ENCODE measurements around the gene FDXACB1.

Gene FDXACB1

DNA sequence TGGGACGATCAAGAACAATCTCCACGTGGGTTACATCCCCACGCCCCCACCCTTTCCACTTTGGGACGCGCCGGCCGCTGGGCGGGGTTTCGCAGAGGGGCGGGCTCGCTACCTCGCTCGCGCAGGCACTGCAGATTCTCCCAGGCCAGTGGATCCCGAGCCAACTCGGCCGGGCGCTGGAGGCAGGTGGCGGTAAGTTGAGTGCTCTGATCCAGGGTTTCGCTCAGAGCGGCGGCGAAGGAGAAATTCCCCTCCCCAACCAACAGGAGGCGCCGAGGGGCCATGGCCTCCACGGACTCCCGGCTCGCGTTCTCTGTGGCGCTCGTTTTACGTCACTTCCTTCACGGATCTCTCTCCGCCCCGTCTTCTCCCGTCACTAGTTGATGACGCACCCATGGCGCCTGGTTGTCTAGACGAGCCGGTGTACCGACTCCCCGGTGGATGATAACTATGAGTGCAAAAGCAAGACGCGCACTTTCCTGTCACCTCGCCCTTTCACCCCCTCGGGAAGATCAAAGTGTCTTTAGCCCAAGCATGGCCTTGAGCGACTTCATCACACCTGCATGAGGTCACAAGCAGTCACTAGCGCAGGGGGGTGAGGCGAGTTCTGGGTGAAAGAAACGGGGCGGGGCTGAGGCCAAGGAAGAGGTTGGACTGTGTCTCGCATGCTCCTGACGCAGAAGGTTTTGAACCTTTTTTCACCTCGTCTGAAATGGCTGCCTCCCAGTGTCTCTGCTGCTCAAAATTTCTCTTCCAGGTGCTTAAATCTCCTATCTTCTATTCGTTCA lies at the start of gene FDXACB1, which contains the start of gene CFAP68:
FDXACB1 (minus strand) TSS at position 317 of the 788 bp plus-strand sequence; CDS start at position 284, 33 bp downstream.
CFAP68 (plus strand) TSS at position 693 of the 788 bp plus-strand sequence; CDS start at position 713, 20 bp downstream.
- Histone ChIP-seq H3K27me3 (ENCODE audit: control insufficient read depth, insufficient read depth, low read length) (no peaks in the 10 kb centered on the region), H3K4me3 (ENCODE audit: low read length) (peak within 1 kb of the TSS; percentile 88), H3K4me1 (ENCODE audit: control insufficient read depth, insufficient read depth, low read length) (peaks cover 11% of the 10 kb centered on the region), H3K36me3 (ENCODE audit: control insufficient read depth, insufficient read depth, low read length) (no peaks in the 10 kb centered on the region), H3K9me3 (ENCODE audit: control insufficient read depth, low read length) (no peaks in the 10 kb centered on the region), H3K9ac (ENCODE audit: low read length) (peak within 1 kb of the TSS; percentile 63)

DNA sequence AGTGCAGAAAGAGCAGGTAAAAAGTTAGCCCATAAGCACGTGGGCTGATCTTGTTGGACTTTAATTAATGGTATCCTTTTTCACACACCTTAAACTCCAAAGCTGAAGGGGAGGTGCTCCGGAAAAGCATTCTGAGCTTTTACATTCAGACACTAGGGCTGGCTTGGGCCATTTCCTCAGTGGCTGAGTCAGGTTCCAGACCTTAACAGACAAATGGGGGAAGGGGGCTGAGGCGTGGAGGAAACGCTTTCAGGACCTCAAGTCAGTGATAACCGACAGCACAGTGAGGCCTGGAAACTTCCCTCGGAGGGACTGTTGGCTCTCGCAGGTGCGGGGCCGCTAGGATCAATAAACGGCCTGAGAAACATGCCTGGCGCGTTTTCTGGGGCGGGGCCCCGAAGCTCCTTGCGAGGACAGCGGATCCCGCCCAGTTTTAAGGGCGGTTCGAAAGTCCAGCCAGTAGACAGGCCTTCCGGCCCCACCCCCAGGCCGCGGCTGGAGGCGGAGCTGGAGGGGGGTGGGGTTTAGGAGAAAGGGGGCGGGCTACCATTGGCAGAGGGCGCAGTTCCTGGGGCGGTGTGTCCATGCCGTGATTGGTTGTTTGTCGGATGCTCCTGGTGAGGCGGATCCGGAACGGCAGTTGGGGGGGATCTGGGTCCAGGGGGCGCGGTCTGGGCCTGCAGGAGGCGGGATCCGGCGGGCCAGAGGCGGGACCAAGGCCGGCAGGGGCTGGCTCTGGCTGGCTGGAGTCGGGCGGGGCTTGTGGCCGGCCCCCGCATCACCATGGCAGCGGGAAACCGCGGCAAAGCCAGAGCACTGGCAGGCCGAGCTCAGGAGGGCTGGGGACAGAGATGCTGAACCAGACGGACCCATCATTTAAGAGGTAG lies 47.8 kb upstream of the FDXACB1 start:
- Histone ChIP-seq H3K9me3 (ENCODE audit: control insufficient read depth, low read length) (no peaks in the 10 kb centered on the region), H3K9ac (ENCODE audit: low read length) (peak overlapping the region; percentile 72), H3K36me3 (ENCODE audit: control insufficient read depth, insufficient read depth, low read length) (no peaks in the 10 kb centered on the region), H3K27me3 (ENCODE audit: control insufficient read depth, insufficient read depth, low read length) (no peaks in the 10 kb centered on the region), H3K4me3 (ENCODE audit: low read length) (peak overlapping the region; percentile 51), H3K4me1 (ENCODE audit: control insufficient read depth, insufficient read depth, low read length) (peaks cover 41% of the 10 kb centered on the region)

GRCh38 chr11:111925953-111926352 lies 47.0 kb upstream of the FDXACB1 start:
- peaks cover 41% of the 10 kb centered on the region for H3K4me1 ChIP-seq (ENCODE audit: control insufficient read depth, insufficient read depth, low read length)
- H3K27me3 ChIP-seq (ENCODE audit: control insufficient read depth, insufficient read depth, low read length), result no peaks in the 10 kb centered on the region
- H3K9me3 ChIP-seq (ENCODE audit: control insufficient read depth, low read length), result no peaks in the 10 kb centered on the region
- peak overlapping the region; percentile 72 for H3K9ac ChIP-seq (ENCODE audit: low read length)
- no peaks in the 10 kb centered on the region for H3K36me3 ChIP-seq (ENCODE audit: control insufficient read depth, insufficient read depth, low read length)
- no peak overlapping the region for H3K4me3 ChIP-seq (ENCODE audit: low read length)

DNA sequence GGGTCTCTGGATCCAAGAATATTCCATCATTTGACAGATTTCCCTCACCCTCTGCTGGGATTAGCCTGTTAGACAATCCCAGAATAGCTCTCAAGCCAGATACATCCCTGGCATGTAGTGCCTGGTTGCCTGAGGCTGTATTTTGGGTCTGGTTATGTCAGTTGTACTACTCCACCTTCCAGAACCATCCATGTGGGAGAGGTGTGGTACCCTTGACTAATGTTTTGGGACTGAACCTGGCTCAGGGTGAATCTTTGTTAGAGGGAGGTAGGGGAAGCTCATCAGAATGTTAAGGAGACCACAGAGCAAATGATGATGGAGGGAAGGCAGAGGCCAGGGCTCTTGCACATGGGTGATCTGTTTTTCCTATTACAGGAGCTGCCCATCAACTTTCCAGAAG lies 45.0 kb upstream of the FDXACB1 start:
- Histone ChIP-seq H3K9me3 (ENCODE audit: control insufficient read depth, low read length) (no peaks in the 10 kb centered on the region), H3K27me3 (ENCODE audit: control insufficient read depth, insufficient read depth, low read length) (no peaks in the 10 kb centered on the region), H3K9ac (ENCODE audit: low read length) (peak overlapping the region; percentile 22), H3K36me3 (ENCODE audit: control insufficient read depth, insufficient read depth, low read length) (no peaks in the 10 kb centered on the region), H3K4me1 (ENCODE audit: control insufficient read depth, insufficient read depth, low read length) (peaks cover 46% of the 10 kb centered on the region), H3K4me3 (ENCODE audit: low read length) (no peak overlapping the region)

DNA sequence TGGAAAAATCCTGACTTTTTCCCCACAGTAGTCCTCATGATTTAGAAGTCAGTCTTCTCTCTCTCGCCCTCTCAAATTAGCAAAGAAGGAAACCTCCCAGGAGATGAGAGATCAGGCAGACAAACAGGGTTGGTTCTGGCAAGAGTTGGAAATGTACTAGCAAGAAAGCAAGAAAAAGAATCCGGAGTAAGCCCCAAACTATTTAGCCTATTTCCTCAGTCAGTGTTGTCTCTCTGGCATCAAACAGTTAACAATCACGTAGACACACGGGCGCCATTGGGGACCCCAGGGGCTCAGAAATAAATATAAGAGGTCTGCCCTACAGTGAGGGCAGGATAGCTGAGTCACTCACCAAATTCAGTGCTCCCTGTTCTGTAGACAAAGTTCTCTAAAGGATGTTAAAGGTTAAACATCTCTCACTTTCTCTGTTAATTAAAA lies 44.4 kb upstream of the FDXACB1 start:
- peak overlapping the region; percentile 22 for H3K9ac ChIP-seq (ENCODE audit: low read length)
- no peaks in the 10 kb centered on the region for H3K36me3 ChIP-seq (ENCODE audit: control insufficient read depth, insufficient read depth, low read length)
- H3K4me1 ChIP-seq (ENCODE audit: control insufficient read depth, insufficient read depth, low read length), result peaks cover 46% of the 10 kb centered on the region
- H3K9me3 ChIP-seq (ENCODE audit: control insufficient read depth, low read length), result no peaks in the 10 kb centered on the region
- no peak overlapping the region for H3K4me3 ChIP-seq (ENCODE audit: low read length)
- H3K27me3 ChIP-seq (ENCODE audit: control insufficient read depth, insufficient read depth, low read length), result no peaks in the 10 kb centered on the region

- Histone ChIP-seq H3K27me3 (ENCODE audit: control insufficient read depth, insufficient read depth, low read length) (no peaks in the 10 kb centered on the region), H3K4me1 (ENCODE audit: control insufficient read depth, insufficient read depth, low read length) (peaks cover 46% of the 10 kb centered on the region)
These were observed 43.8 kb upstream of the FDXACB1 start for GRCh38 chr11:111922803-111923202.

GRCh38 chr11:111921541-111922230 lies 42.7 kb upstream of the FDXACB1 start:
- no peaks in the 10 kb centered on the region for H3K27me3 ChIP-seq (ENCODE audit: control insufficient read depth, insufficient read depth, low read length)
- H3K4me1 ChIP-seq (ENCODE audit: control insufficient read depth, insufficient read depth, low read length), result peaks cover 40% of the 10 kb centered on the region
- no peaks in the 10 kb centered on the region for H3K36me3 ChIP-seq (ENCODE audit: control insufficient read depth, insufficient read depth, low read length)
- H3K4me3 ChIP-seq (ENCODE audit: low read length), result no peak overlapping the region
- no peaks in the 10 kb centered on the region for H3K9me3 ChIP-seq (ENCODE audit: control insufficient read depth, low read length)
- no peak overlapping the region for H3K9ac ChIP-seq (ENCODE audit: low read length)

More at GRCh38 chr11:111922803-111923202, 43.8 kb upstream of the FDXACB1 start:
- no peak overlapping the region for H3K4me3 ChIP-seq (ENCODE audit: low read length)
- no peaks in the 10 kb centered on the region for H3K36me3 ChIP-seq (ENCODE audit: control insufficient read depth, insufficient read depth, low read length)
- no peaks in the 10 kb centered on the region for H3K9me3 ChIP-seq (ENCODE audit: control insufficient read depth, low read length)
- H3K9ac ChIP-seq (ENCODE audit: low read length), result peak overlapping the region; percentile 22

GRCh38 chr11:111920908-111921307 lies 41.9 kb upstream of the FDXACB1 start:
- Histone ChIP-seq H3K9ac (ENCODE audit: low read length) (no peak overlapping the region), H3K9me3 (ENCODE audit: control insufficient read depth, low read length) (no peaks in the 10 kb centered on the region), H3K27me3 (ENCODE audit: control insufficient read depth, insufficient read depth, low read length) (no peaks in the 10 kb centered on the region), H3K4me3 (ENCODE audit: low read length) (no peak overlapping the region), H3K36me3 (ENCODE audit: control insufficient read depth, insufficient read depth, low read length) (no peaks in the 10 kb centered on the region), H3K4me1 (ENCODE audit: control insufficient read depth, insufficient read depth, low read length) (peaks cover 32% of the 10 kb centered on the region)

GRCh38 chr11:111918390-111919256 lies 39.7 kb upstream of the FDXACB1 start, which contains the start of gene C11orf52:
Gene C11orf52, plus strand, starts transcription at chr11:111918913. Its CDS starts 60 bp downstream, at chr11:111918973.
- H3K4me1 ChIP-seq (ENCODE audit: control insufficient read depth, insufficient read depth, low read length), result peaks cover 16% of the 10 kb centered on the region
- H3K36me3 ChIP-seq (ENCODE audit: control insufficient read depth, insufficient read depth, low read length), result no peaks in the 10 kb centered on the region
- H3K9me3 ChIP-seq (ENCODE audit: control insufficient read depth, low read length), result no peaks in the 10 kb centered on the region
- H3K9ac ChIP-seq (ENCODE audit: low read length), result peak within 1 kb of the TSS; percentile 63
- no peaks in the 10 kb centered on the region for H3K27me3 ChIP-seq (ENCODE audit: control insufficient read depth, insufficient read depth, low read length)
- H3K4me3 ChIP-seq (ENCODE audit: low read length), result peak within 1 kb of the TSS; percentile 1

DNA sequence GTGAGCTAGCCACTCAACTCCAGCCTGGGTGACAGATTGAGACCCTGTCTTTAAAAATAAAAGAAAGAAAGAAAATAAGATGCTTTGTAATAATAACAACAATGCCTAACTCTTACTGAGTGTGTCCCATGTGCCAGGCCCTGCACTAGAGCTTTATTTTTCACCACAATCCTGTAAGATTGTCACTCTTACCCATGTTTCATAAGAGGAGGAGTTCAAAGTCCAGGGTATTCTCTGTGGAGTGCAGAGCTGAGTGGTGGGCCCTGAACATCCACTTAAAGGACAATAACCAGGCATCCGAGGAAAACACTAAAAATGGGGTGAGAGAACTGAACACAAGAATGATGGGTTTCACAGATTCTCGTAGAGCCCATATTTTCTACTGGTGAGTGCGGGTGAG lies 38.8 kb upstream of the FDXACB1 start:
- Histone ChIP-seq H3K36me3 (ENCODE audit: control insufficient read depth, insufficient read depth, low read length) (no peaks in the 10 kb centered on the region), H3K4me1 (ENCODE audit: control insufficient read depth, insufficient read depth, low read length) (peaks cover 7% of the 10 kb centered on the region), H3K4me3 (ENCODE audit: low read length) (no peak overlapping the region), H3K9me3 (ENCODE audit: control insufficient read depth, low read length) (no peaks in the 10 kb centered on the region), H3K27me3 (ENCODE audit: control insufficient read depth, insufficient read depth, low read length) (no peaks in the 10 kb centered on the region), H3K9ac (ENCODE audit: low read length) (peak overlapping the region; percentile 35)

- no peaks in the 10 kb centered on the region for H3K9me3 ChIP-seq (ENCODE audit: control insufficient read depth, low read length)
- H3K36me3 ChIP-seq (ENCODE audit: control insufficient read depth, insufficient read depth, low read length), result no peaks in the 10 kb centered on the region
- no peaks in the 10 kb centered on the region for H3K27me3 ChIP-seq (ENCODE audit: control insufficient read depth, insufficient read depth, low read length)
- H3K9ac ChIP-seq (ENCODE audit: low read length), result no peak overlapping the region
- H3K4me3 ChIP-seq (ENCODE audit: low read length), result no peak overlapping the region
- H3K4me1 ChIP-seq (ENCODE audit: control insufficient read depth, insufficient read depth, low read length), result peaks cover 5% of the 10 kb centered on the region
These were observed 38.3 kb upstream of the FDXACB1 start for GRCh38 chr11:111917312-111917711.
